ENCODE data around the gene DNAJC5G. TPM values are rescaled to one million over a fixed set of nuclear protein-coding genes. Genes with fewer than 3 reads are reported as not detected.

The DNAJC5G gene
- total RNA-seq, 1 experiment from 2014 or later = 0.25 TPM

GRCh38 chr2:27312152-27312551 is 36.9 kb downstream of the DNAJC5G start:
- no peaks in the 10 kb centered on the region for H3K9me3 Mint-ChIP-seq (ENCODE audit: unreplicated experiment)
- peak in 1 of 2 experiments; percentile 36 for DNase-seq
- Histone ChIP-seq H3K4me1 (peaks cover 16% of the 10 kb centered on the region), H3K9me3 (no peaks in the 10 kb centered on the region), H3K4me3 (ENCODE audit: low read depth, low read length) (no peak overlapping the region), H3K27me3 (replicated peaks; ENCODE audit: control insufficient read depth, insufficient read depth, low read length) (no peaks in the 10 kb centered on the region; the same call in 1 of the 2 replicates), H3K36me3 (ENCODE audit: control insufficient read depth, insufficient read depth, low read length) (no peaks in the 10 kb centered on the region)
- H3K4me3 Mint-ChIP-seq (ENCODE audit: unreplicated experiment) = no peak overlapping the region
- no TSS peak for BruUV-seq (replicated peaks)
- no peaks in the 10 kb centered on the region for H3K27me3 Mint-ChIP-seq (ENCODE audit: insufficient read depth, unreplicated experiment)
- H3K27ac Mint-ChIP-seq (ENCODE audit: unreplicated experiment) = no peak overlapping the region
- H3K36me3 Mint-ChIP-seq (ENCODE audit: insufficient read depth, unreplicated experiment) = peaks cover 7% of the 10 kb centered on the region
- CTCF ChIA-PET = interaction anchor here (0.6 to 2.0 kb wide), 3 partner anchors 9 to 65 kb away, joined by 3 to 9 read pairs (median 7); no protein-coding TSS in a partner anchor
- intact Hi-C loops (cut with micrococcal nuclease; ENCODE audit: unreplicated experiment) = no loop called here
- H3K4me1 Mint-ChIP-seq (ENCODE audit: low read depth, unreplicated experiment) = peaks cover 11% of the 10 kb centered on the region
- POLR2A ChIA-PET = no interaction called here
- TF ChIP-seq CTCF (IDR thresholded peaks at IDR 0.05; ENCODE audit: insufficient read depth in 1 of 2, low read depth in 1 of 2, low read length in 1 of 2, severe bottlenecking in 1 of 2, unreplicated experiment in 1 of 2) = no peak

GRCh38 chr2:27313882-27314645 is 38.8 kb downstream of the DNAJC5G start:
- ChIA-PET POLR2A (no interaction called here), CTCF (no interaction called here)

GRCh38 chr2:27314709-27315108 is 39.5 kb downstream of the DNAJC5G start:
- H3K4me1 Mint-ChIP-seq (ENCODE audit: low read depth, unreplicated experiment) = peaks cover 11% of the 10 kb centered on the region
- CTCF ChIA-PET = no interaction called here
- intact Hi-C loops (cut with micrococcal nuclease; ENCODE audit: unreplicated experiment) = no loop called here

More at GRCh38 chr2:27313882-27314645, 38.8 kb downstream of the DNAJC5G start:
- peaks cover 7% of the 10 kb centered on the region for H3K36me3 Mint-ChIP-seq (ENCODE audit: insufficient read depth, unreplicated experiment)
- no peaks in the 10 kb centered on the region; the same call in 1 of the 2 replicates for H3K27me3 ChIP-seq (replicated peaks; ENCODE audit: control insufficient read depth, insufficient read depth, low read length)
- H3K4me3 ChIP-seq (ENCODE audit: low read depth, low read length) = no peak overlapping the region
- DNase-seq = no peak
- H3K27me3 Mint-ChIP-seq (ENCODE audit: insufficient read depth, unreplicated experiment) = no peaks in the 10 kb centered on the region
- peaks cover 16% of the 10 kb centered on the region for H3K4me1 ChIP-seq
- H3K36me3 ChIP-seq (ENCODE audit: control insufficient read depth, insufficient read depth, low read length) = no peaks in the 10 kb centered on the region
- no peak overlapping the region for H3K27ac Mint-ChIP-seq (ENCODE audit: unreplicated experiment)
- BruUV-seq (replicated peaks) = no TSS peak
- intact Hi-C loops (cut with micrococcal nuclease; ENCODE audit: unreplicated experiment) = no loop called here
- TF ChIP-seq CTCF (IDR thresholded peaks at IDR 0.05; ENCODE audit: insufficient read depth in 1 of 2, low read depth in 1 of 2, low read length in 1 of 2, severe bottlenecking in 1 of 2, unreplicated experiment in 1 of 2) = no peak
- peaks cover 11% of the 10 kb centered on the region for H3K4me1 Mint-ChIP-seq (ENCODE audit: low read depth, unreplicated experiment)
- H3K9me3 ChIP-seq = no peaks in the 10 kb centered on the region
- H3K4me3 Mint-ChIP-seq (ENCODE audit: unreplicated experiment) = no peak overlapping the region
- H3K9me3 Mint-ChIP-seq (ENCODE audit: unreplicated experiment) = no peaks in the 10 kb centered on the region

More at GRCh38 chr2:27314709-27315108, 39.5 kb downstream of the DNAJC5G start:
- H3K4me1 ChIP-seq = peaks cover 16% of the 10 kb centered on the region
- H3K27me3 ChIP-seq (replicated peaks; ENCODE audit: control insufficient read depth, insufficient read depth, low read length) = no peaks in the 10 kb centered on the region; the same call in 1 of the 2 replicates
- no TSS peak for BruUV-seq (replicated peaks)
- no peaks in the 10 kb centered on the region for H3K36me3 ChIP-seq (ENCODE audit: control insufficient read depth, insufficient read depth, low read length)
- H3K36me3 Mint-ChIP-seq (ENCODE audit: insufficient read depth, unreplicated experiment) = peaks cover 4% of the 10 kb centered on the region
- no peak for DNase-seq
- H3K4me3 Mint-ChIP-seq (ENCODE audit: unreplicated experiment) = no peak overlapping the region
- H3K4me3 ChIP-seq (ENCODE audit: low read depth, low read length) = no peak overlapping the region
- H3K9me3 ChIP-seq = no peaks in the 10 kb centered on the region
- POLR2A ChIA-PET = no interaction called here
- no peaks in the 10 kb centered on the region for H3K9me3 Mint-ChIP-seq (ENCODE audit: unreplicated experiment)
- no peaks in the 10 kb centered on the region for H3K27me3 Mint-ChIP-seq (ENCODE audit: insufficient read depth, unreplicated experiment)
- no peak overlapping the region for H3K27ac Mint-ChIP-seq (ENCODE audit: unreplicated experiment)
- TF ChIP-seq CTCF (IDR thresholded peaks at IDR 0.05; ENCODE audit: insufficient read depth in 1 of 2, low read depth in 1 of 2, low read length in 1 of 2, severe bottlenecking in 1 of 2, unreplicated experiment in 1 of 2) = no peak
